GM21619 (cell line): ENCODE results near the gene MTG1.
A peak's percentile ranks its signal among the peaks of the same experiment; 100 is the strongest.
"Not testable (repeated sequence)": the region's sequence is repeated elsewhere in the genome, so short reads cannot be mapped to it uniquely, and the experiment has no call there.

Source experiments
- ATAC-seq: cut with Tn5 transposase; IDR thresholded peaks from one replicate; pipeline ENCODE4 v1.9.1; 2021; ENCODE audit not compliant: unreplicated experiment

MTG1 gene

GRCh38 chr10:133377818-133378250 is 16.1 kb upstream of the MTG1 start:
- ATAC-seq: no peak

- peak; percentile 34 for ATAC-seq
These were observed 15.5 kb upstream of the MTG1 start for GRCh38 chr10:133378251-133379096.

- ATAC-seq: peak; percentile 55
These were observed 14.7 kb upstream of the MTG1 start, which contains the start of gene PAOX for GRCh38 chr10:133379152-133379800. Gene PAOX (plus strand): TSS chr10:133379262. CDS start chr10:133379317, 55 bp downstream.

GRCh38 chr10:133379801-133380666 is 13.9 kb upstream of the MTG1 start:
- ATAC-seq: no peak

- ATAC-seq: no peak
These were observed 12.9 kb upstream of the MTG1 start for GRCh38 chr10:133381036-133381435.

GRCh38 chr10:133383551-133383950 is 10.4 kb upstream of the MTG1 start:
- no peak for ATAC-seq

- no peak for ATAC-seq
These were observed 9.9 kb upstream of the MTG1 start for GRCh38 chr10:133384071-133384470.

GRCh38 chr10:133385214-133385613 is 8.7 kb upstream of the MTG1 start:
- no peak for ATAC-seq

- not testable (repeated sequence) for ATAC-seq
These were observed 7.0 kb upstream of the MTG1 start for GRCh38 chr10:133386951-133387350.

- ATAC-seq: peak; percentile 1
These were observed 5.6 kb upstream of the MTG1 start for GRCh38 chr10:133388236-133388972.

- ATAC-seq: peak; percentile 79
These were observed 4.8 kb upstream of the MTG1 start for GRCh38 chr10:133388973-133389818.

GRCh38 chr10:133390597-133391248 is 3.2 kb upstream of the MTG1 start:
- no peak for ATAC-seq

- ATAC-seq: no peak
These were observed 2.7 kb upstream of the MTG1 start for GRCh38 chr10:133391249-133391635.

- no peak for ATAC-seq
These were observed 2.0 kb upstream of the MTG1 start for GRCh38 chr10:133391761-133392518.

GRCh38 chr10:133393401-133394063 is 425 bp upstream of the MTG1 start:
- ATAC-seq: no peak

- no peak for ATAC-seq
These were observed 854 bp downstream of the MTG1 start for GRCh38 chr10:133394801-133395221.

- ATAC-seq: no peak
These were observed 2.2 kb downstream of the MTG1 start for GRCh38 chr10:133396035-133396624.
